Measurements from ENCODE around the gene SPEG. TPM values are rescaled to one million over a fixed set of nuclear protein-coding genes. Genes with fewer than 3 reads are reported as not detected.

The SPEG gene
- total RNA-seq, 1 experiment from 2014 or later: 56.6 TPM

GRCh38 chr2:219462349-219462748, 27.7 kb downstream of the SPEG start:
- Histone ChIP-seq H3K4me3 (replicated peaks in 1 of 2; ENCODE audit: low read depth in 1 of 2, low read length in 2 of 2) (no peak overlapping the region), H4K20me1 (ENCODE audit: insufficient read depth) (no peaks in the 10 kb centered on the region), H3K9me3 (ENCODE audit: control insufficient read depth in 1 of 2, insufficient read depth in 1 of 2, low read depth in 1 of 2, low read length in 2 of 2) (no peaks in the 10 kb centered on the region), H3K9me2 (ENCODE audit: insufficient read depth) (no peaks in the 10 kb centered on the region), H3K27ac (ENCODE audit: low read depth, low read length) (no peak overlapping the region), H2AFZ (ENCODE audit: low read depth, low read length, poor library complexity, severe bottlenecking) (no peak overlapping the region), H3K4me2 (ENCODE audit: low read length) (no peak overlapping the region), H3K4me1 (ENCODE audit: control insufficient read depth in 1 of 2, insufficient read depth in 2 of 2, low read length in 2 of 2) (peaks cover 0 to 28% of the 10 kb centered on the region in 2 experiments; a peak in 2 of 4 replicates), H3K9ac (ENCODE audit: low read length) (no peak overlapping the region), H3K27me3 (ENCODE audit: insufficient read depth, low read length) (no peaks in the 10 kb centered on the region), H3K79me2 (ENCODE audit: insufficient read depth, low read length) (no peaks in the 10 kb centered on the region; the same call in 1 of the 2 replicates), H3K36me3 (ENCODE audit: control insufficient read depth in 1 of 2, insufficient read depth in 2 of 2, low read length in 2 of 2) (peaks cover 3 to 14% of the 10 kb centered on the region in 2 experiments; a peak in 3 of 4 replicates)
- ChIA-PET POLR2A (interaction anchor here (1.4 kb wide), 1 partner anchor 9 kb away, joined by 5 read pairs; no protein-coding TSS in a partner anchor), RAD21 (ENCODE audit: low non-redundant PET in 1 of 2, low total read pairs in 2 of 2, uncharacterized antibody in 2 of 2, unreplicated experiment in 2 of 2) (no interaction called here), CTCF (interaction anchor here (0.9 to 1.6 kb wide), 2 partner anchors 9 to 67 kb away, joined by 3 read pairs; no protein-coding TSS in a partner anchor)
- intact Hi-C loops (cut with micrococcal nuclease): no loop called here
- no TSS peak for BruUV-seq (replicated peaks)
- DNase-seq (ENCODE audit: low read depth, low spot score) (no peak), ATAC-seq (no peak)
- TF ChIP-seq POLR2A (IDR thresholded peaks at IDR 0.05; ENCODE audit: borderline replicate concordance, extremely low read depth, insufficient read depth, insufficient read length): no peak
- no peak for TF ChIP-seq SIN3A (IDR thresholded peaks at IDR 0.05; ENCODE audit: low read depth)
- TF ChIP-seq POLR2AphosphoS5 (IDR thresholded peaks at IDR 0.05; ENCODE audit: low read depth, low read length): no peak
- no peak for TF ChIP-seq EGR1 (IDR thresholded peaks at IDR 0.05; ENCODE audit: low read depth)
- TF ChIP-seq ELF1 (IDR thresholded peaks at IDR 0.05; ENCODE audit: borderline replicate concordance, low read depth): no peak

GRCh38 chr2:219464286-219465032, 29.8 kb downstream of the SPEG start:
- ATAC-seq (no peak), DNase-seq (ENCODE audit: low read depth, low spot score) (no peak)
- ChIA-PET POLR2A (no interaction called here), RAD21 (ENCODE audit: low non-redundant PET in 1 of 2, low total read pairs in 2 of 2, uncharacterized antibody in 2 of 2, unreplicated experiment in 2 of 2) (no interaction called here), CTCF (interaction anchor here (1.3 to 1.9 kb wide), 4 partner anchors 11 to 66 kb away, joined by 3 to 7 read pairs (median 6); no protein-coding TSS in a partner anchor)
- Histone ChIP-seq H3K9me2 (ENCODE audit: insufficient read depth) (no peaks in the 10 kb centered on the region), H3K4me2 (ENCODE audit: low read length) (no peak overlapping the region), H3K9ac (ENCODE audit: low read length) (no peak overlapping the region), H3K27ac (ENCODE audit: low read depth, low read length) (no peak overlapping the region), H3K9me3 (ENCODE audit: control insufficient read depth in 1 of 2, insufficient read depth in 1 of 2, low read depth in 1 of 2, low read length in 2 of 2) (no peaks in the 10 kb centered on the region), H3K79me2 (ENCODE audit: insufficient read depth, low read length) (no peaks in the 10 kb centered on the region; the same call in 1 of the 2 replicates), H2AFZ (ENCODE audit: low read depth, low read length, poor library complexity, severe bottlenecking) (no peak overlapping the region), H3K4me1 (ENCODE audit: control insufficient read depth in 1 of 2, insufficient read depth in 2 of 2, low read length in 2 of 2) (peaks cover 0 to 12% of the 10 kb centered on the region in 2 experiments; a peak in 2 of 4 replicates), H3K27me3 (ENCODE audit: insufficient read depth, low read length) (no peaks in the 10 kb centered on the region), H3K4me3 (replicated peaks in 1 of 2; ENCODE audit: low read depth in 1 of 2, low read length in 2 of 2) (no peak overlapping the region), H4K20me1 (ENCODE audit: insufficient read depth) (no peaks in the 10 kb centered on the region), H3K36me3 (ENCODE audit: control insufficient read depth in 1 of 2, insufficient read depth in 2 of 2, low read length in 2 of 2) (peaks cover 3 to 14% of the 10 kb centered on the region in 2 experiments; a peak in 3 of 4 replicates)
- TF ChIP-seq YY1 (IDR thresholded peaks at IDR 0.05; ENCODE audit: extremely low read depth, insufficient replicate concordance, low read depth, low read length) (no peak), CBX3 (IDR thresholded peaks at IDR 0.05; ENCODE audit: low read depth) (no peak), ATF3 (IDR thresholded peaks at IDR 0.05) (no peak), JUND (IDR thresholded peaks at IDR 0.05) (no peak), EGR1 (IDR thresholded peaks at IDR 0.05; ENCODE audit: low read depth) (no peak), POLR2AphosphoS5 (IDR thresholded peaks at IDR 0.05; ENCODE audit: low read depth, low read length) (no peak), EZH2phosphoT487 (IDR thresholded peaks at IDR 0.05; ENCODE audit: borderline replicate concordance) (no peak), ZFX (IDR thresholded peaks at IDR 0.05) (no peak), FOSL1 (IDR thresholded peaks at IDR 0.05; ENCODE audit: low read depth) (no peak), POLR2A (IDR thresholded peaks at IDR 0.05; ENCODE audit: borderline replicate concordance, extremely low read depth, insufficient read depth, insufficient read length) (no peak), CEBPB (IDR thresholded peaks at IDR 0.05; ENCODE audit: low read depth) (no peak)
- intact Hi-C loops (cut with micrococcal nuclease): no loop called here
- BruUV-seq (replicated peaks): no TSS peak
